Neutrophil (primary cell): Measurements from ENCODE around the gene ANP32D.
"Not testable (repeated sequence)": the region's sequence is repeated elsewhere in the genome, so short reads cannot be mapped to it uniquely, and the experiment has no call there.

ENCODE experiments used
- H3K27ac ChIP-seq: fragments of 200-600 bp; sonication (generic); 2 replicates; pipeline ENCODE4 v1.5.1; 2016; ENCODE audit warnings: mild to moderate bottlenecking, moderate library complexity
- H3K27me3 ChIP-seq: fragments of 200-600 bp; sonication (generic); 2 replicates; pipeline ENCODE4 v1.6.0; 2016; ENCODE audit warnings: mild to moderate bottlenecking
- H3K36me3 ChIP-seq: fragments of 200-600 bp; sonication (generic); 2 replicates; pipeline ENCODE4 v1.5.1; 2017
- H3K4me1 ChIP-seq, 2 experiments: fragments of 200-600 bp in 1 of 2; sonication (generic) in 1 of 2; 1 replicate in 1 of 2; 2 replicates in 1 of 2; pipeline versions ENCODE4 v1.5.1 to v1.6.1; 2013 to 2016; ENCODE audit warnings: low read depth in 1 of 2, low read length in 1 of 2, mild to moderate bottlenecking in 1 of 2, moderate library complexity in 1 of 2; ENCODE audit not compliant: control insufficient read depth in 1 of 2, insufficient read depth in 1 of 2
- H3K4me3 ChIP-seq, 2 experiments: fragments of 200-600 bp in 1 of 2; sonication (generic) in 1 of 2; 1 replicate in 1 of 2; 2 replicates in 1 of 2; pipeline ENCODE4 v1.5.1; 2013 to 2016; ENCODE audit warnings: low read depth in 1 of 2, low read length in 1 of 2, mild to moderate bottlenecking in 1 of 2, moderate library complexity in 1 of 2
- H3K9me3 ChIP-seq: fragments of 200-600 bp; sonication (generic); 2 replicates; pipeline ENCODE4 v1.5.1; 2016
- CTCF ChIP-seq: fragments of 200-600 bp; sonication (generic); IDR thresholded peaks from 2 replicates; pipeline ENCODE4 v1.5.1; 2016; ENCODE audit warnings: antibody characterized with exemption

Gene ANP32D

GRCh38 chr12:48472259-48472658 is at the start of gene ANP32D:
ANP32D (plus strand) TSS chr12:48472559; CDS start chr12:48472665, 106 bp downstream.
- Histone ChIP-seq H3K27ac (no peak within 1 kb of the TSS), H3K4me3 (no peak within 1 kb of the TSS), H3K27me3 (no peaks in the 10 kb centered on the region), H3K4me1 (no peaks in the 10 kb centered on the region), H3K9me3 (no peaks in the 10 kb centered on the region), H3K36me3 (no peaks in the 10 kb centered on the region)
- no peak for TF ChIP-seq CTCF

- no peaks in the 10 kb centered on the region for H3K9me3 ChIP-seq
- no peaks in the 10 kb centered on the region for H3K4me1 ChIP-seq
- no peak overlapping the region for H3K27ac ChIP-seq
- peaks cover 16% of the 10 kb centered on the region for H3K27me3 ChIP-seq
- no peak for TF ChIP-seq CTCF
- no peaks in the 10 kb centered on the region for H3K36me3 ChIP-seq
- H3K4me3 ChIP-seq: no peak overlapping the region
These were observed 49.2 kb upstream of the ANP32D start for GRCh38 chr12:48423171-48423570.

- Histone ChIP-seq H3K27me3 (peaks cover 13% of the 10 kb centered on the region), H3K4me3 (no peak overlapping the region), H3K4me1 (no peaks in the 10 kb centered on the region), H3K27ac (no peak overlapping the region), H3K9me3 (no peaks in the 10 kb centered on the region), H3K36me3 (no peaks in the 10 kb centered on the region)
- TF ChIP-seq CTCF: no peak
These were observed 47.7 kb upstream of the ANP32D start for GRCh38 chr12:48424644-48425043.

- H3K4me3 ChIP-seq, H3K4me1 ChIP-seq, H3K27ac ChIP-seq, H3K36me3 ChIP-seq, H3K9me3 ChIP-seq, H3K27me3 ChIP-seq: not testable (repeated sequence)
These were observed 38.3 kb upstream of the ANP32D start for GRCh38 chr12:48434016-48434415.

- Histone ChIP-seq H3K27me3 (no peaks in the 10 kb centered on the region), H3K9me3 (no peaks in the 10 kb centered on the region), H3K4me1 (no peaks in the 10 kb centered on the region), H3K4me3 (no peak overlapping the region), H3K36me3 (no peaks in the 10 kb centered on the region), H3K27ac (no peak overlapping the region)
- no peak for TF ChIP-seq CTCF
These were observed 31.3 kb upstream of the ANP32D start for GRCh38 chr12:48441069-48441468.

- Histone ChIP-seq H3K4me3 (no peak overlapping the region), H3K36me3 (no peaks in the 10 kb centered on the region), H3K9me3 (no peaks in the 10 kb centered on the region), H3K4me1 (no peaks in the 10 kb centered on the region), H3K27me3 (no peaks in the 10 kb centered on the region), H3K27ac (no peak overlapping the region)
- no peak for TF ChIP-seq CTCF
These were observed 30.0 kb upstream of the ANP32D start for GRCh38 chr12:48442179-48442847.
